Activated CD8-positive, alpha-beta memory T cell treated with anti-CD3 and anti-CD28 coated beads, Interleukin-2, amount 50 U/mL, for 1 hour (primary cell): ENCODE data around the gene GDI1.

Experiments used
- DNase-seq: peaks from one replicate; pipeline ENCODE4 v3.0.0-alpha.2; 2020; ENCODE audit errors: extremely low read depth

The GDI1 gene

DNA sequence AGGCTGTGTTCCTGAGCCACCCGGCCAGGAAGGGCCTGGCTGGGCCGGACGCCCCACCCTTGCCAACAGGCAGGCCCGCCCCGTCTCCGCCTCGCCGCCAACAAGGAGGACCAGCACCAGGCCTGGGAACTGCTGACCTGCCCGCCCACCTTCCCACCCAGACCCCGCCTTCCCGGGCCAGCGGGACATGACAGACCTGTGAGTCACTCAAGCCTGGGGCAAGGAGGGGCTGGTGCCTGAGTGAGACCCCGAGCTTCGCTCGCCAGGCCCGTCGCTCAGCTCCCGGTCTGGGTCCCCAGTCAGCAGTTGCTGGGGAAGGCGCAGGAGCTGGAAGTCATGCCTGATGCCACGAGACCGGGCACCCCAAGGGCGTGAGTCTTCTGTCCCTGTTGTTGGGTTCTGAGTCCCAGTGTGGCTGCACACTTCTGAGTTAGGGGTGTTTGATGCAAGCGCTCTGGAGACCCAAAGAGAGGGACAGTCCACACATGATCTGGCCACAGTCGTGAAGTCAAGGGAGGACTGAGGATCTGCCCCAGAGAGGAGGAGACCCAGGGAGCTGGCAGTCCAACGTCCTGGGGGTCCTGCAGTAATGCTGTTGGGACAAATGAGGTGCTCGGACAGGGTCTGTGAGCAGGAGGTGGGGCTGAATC, 27.6 kb upstream of the GDI1 start, which contains the start of gene DNASE1L1:
Gene DNASE1L1, minus strand, starts transcription at position 33 of the 650 bp plus-strand sequence. CDS start 3,686 bp downstream, outside the sequence.
- no peak for DNase-seq

DNA sequence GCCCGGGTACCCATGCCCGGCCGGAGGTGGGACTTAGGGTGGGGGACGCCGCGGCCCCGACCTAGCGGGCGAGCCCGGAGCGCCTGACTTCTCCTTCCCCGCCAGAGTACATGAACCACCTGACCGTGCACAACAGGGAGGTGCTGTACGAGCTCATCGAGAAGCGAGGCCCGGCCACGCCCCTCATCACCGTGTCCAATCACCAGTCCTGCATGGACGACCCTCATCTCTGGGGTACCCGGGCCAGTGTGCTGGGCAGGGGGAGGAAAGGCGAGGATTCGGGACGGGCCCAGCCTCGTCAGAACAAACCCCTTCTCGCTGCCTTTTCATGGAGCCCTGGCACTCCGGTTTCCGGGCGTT, 25.0 kb upstream of the GDI1 start:
- no peak for DNase-seq

DNA sequence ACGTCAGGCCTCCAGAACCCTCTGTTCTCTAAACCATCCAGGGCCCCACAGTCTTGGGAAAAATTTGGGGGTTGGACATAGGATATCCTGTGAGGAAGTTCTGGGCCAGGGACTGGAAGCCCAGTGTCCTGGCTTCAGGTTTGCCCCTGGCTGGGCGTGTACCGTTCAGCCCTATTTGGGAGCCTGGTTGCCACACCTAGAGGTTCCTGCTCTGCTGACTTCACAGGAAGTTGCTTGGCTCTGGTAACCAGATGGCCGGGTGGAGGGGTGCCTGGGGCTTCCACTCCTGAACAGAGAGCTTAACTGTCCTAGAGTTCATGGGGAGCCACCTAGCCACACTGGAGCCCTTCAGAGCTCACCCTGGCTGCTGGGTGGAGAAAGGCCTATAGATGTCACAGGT, 24.5 kb upstream of the GDI1 start:
- no peak for DNase-seq

DNA sequence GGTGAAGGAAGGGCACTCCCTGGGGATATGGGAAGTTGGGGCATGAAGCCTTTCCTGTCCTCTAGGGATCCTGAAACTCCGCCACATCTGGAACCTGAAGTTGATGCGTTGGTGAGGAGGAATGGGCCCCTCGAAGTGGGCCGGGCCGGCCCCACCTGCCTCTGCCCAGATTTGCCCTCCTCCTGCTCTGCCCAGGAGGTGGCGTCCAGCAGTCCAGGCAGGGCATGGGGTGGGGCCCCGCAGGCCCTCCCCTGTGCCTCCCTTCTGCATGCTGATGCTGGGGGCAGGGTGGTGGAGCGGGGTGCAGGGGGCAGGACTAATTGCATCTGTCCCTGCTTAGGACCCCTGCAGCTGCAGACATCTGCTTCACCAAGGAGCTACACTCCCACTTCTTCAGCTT, 23.8 kb upstream of the GDI1 start:
- DNase-seq: no peak

DNA sequence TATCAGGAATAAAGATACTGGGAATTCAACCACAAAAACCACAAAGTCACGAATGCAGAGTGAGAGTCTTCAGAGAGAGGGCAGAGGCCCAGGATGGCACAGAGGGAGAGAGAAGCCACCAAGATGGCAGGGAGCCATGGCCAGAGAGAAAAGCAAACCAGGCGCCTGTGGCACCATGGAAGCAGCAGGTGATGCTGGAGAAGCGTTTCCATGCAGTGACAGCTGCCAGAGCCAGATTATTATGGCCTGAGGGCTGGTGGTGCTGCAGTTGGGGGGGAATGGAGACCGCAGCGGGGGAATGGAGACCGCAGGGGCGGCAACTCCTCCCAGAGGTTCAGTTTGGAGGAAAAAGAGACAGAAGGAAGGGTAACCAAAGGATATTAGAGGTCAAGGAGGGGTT, 19.8 kb upstream of the GDI1 start:
- no peak for DNase-seq

DNA sequence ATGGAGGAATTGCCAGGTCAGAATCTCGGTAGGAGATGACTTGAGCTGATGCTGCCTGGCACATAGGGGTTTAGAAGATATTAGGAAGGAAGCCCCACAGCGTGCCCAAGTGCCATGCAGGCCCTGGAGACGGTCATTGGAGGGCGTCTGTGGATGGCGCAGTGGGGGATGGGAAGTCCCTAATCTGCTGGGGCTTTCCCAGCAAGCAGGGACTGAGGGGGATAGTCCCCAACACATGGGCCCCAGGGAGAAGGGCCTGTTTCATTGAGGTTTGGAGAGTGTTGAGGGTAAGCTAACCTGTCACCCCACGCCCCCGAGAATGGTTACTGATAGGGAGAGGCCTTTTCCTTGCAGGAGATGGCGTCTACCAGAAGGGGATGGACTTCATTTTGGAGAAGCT, 17.8 kb upstream of the GDI1 start:
- DNase-seq: no peak

DNA sequence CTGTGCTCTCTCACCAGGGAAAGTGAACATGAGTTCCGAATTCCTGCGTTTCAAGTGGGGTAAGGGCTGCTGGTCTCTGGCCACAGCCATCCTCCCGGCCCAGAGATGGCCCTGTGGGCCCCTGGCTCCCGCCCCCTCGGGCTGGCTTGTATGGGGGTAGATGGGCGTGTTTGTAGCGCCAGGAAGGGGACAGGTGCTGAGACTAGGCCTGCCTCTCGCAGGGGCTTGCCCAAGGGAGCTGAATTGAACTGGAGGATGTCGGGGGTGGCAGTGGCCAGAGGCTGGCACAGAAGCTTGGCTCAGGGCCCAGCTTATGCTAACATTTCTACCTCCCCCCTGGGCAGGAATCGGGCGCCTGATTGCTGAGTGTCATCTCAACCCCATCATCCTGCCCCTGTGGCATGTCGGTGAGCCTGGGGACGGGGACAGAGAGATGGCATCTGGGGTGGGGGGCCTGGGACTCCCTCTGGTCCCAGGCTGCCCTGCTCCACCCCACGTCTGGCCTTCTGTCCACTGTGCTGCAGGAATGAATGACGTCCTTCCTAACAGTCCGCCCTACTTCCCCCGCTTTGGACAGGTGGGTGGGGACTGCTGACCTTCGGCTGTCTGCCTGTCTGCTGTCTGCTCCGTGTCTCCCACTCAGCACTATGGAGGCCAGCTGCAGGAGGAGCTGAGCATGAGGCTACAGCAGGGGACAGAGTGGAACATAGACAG, 17.1 kb upstream of the GDI1 start:
- DNase-seq: no peak

DNA sequence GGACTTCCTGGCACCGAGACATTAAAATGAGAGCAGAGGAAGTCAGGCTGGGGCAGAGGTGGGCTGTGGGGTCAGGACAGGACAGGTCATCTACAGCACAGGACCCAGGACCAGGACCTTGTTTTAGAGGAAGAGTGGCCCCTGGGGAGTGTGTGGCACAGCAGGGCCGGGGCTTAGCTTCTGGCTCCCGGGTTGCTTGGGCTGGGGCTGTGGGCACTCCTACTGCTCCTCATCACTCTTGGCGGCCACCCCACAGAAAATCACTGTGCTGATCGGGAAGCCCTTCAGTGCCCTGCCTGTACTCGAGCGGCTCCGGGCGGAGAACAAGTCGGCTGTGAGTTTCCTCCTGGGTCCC, 16.6 kb upstream of the GDI1 start:
- no peak for DNase-seq

DNA sequence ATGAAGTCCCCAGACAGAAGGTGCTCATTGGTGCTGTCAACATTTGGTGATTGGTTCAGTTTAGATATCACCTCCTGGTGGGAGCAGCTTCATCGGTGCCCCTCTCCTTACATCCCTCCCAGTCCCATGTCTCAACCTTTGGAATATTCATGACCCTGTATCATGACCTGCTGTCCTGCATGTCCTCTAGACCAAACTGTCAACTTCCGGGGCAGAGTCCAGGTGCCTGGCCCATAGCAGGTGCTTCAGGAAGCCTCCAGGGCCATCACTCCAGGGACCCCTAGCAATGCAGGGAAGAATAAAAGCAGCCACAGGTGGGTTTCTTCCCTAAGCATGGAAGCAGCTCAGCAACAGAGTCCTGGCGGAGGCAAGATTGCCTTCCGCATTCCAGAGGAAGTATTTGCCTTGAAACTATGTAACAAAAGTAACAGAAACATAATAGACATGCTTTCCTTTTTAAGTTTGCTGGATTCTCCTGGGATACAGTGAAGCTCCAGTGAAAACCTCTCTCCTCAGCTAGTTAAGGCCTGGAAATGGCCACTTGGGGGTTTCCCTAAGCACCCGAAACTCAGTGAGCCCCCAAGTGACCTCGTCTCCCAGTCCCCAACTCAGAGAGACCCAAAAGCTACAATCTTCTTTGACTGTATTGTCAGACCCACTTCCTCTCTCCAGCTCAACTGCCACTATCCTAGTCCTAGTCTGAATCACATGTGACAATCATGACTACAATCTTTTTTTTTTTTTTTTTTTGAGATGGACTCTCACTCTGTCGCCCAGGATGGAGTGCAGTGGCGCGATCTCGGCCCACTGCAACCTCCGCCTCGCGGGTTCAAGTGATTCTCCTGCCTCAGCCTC, 9.8 kb upstream of the GDI1 start:
- DNase-seq: no peak

DNA sequence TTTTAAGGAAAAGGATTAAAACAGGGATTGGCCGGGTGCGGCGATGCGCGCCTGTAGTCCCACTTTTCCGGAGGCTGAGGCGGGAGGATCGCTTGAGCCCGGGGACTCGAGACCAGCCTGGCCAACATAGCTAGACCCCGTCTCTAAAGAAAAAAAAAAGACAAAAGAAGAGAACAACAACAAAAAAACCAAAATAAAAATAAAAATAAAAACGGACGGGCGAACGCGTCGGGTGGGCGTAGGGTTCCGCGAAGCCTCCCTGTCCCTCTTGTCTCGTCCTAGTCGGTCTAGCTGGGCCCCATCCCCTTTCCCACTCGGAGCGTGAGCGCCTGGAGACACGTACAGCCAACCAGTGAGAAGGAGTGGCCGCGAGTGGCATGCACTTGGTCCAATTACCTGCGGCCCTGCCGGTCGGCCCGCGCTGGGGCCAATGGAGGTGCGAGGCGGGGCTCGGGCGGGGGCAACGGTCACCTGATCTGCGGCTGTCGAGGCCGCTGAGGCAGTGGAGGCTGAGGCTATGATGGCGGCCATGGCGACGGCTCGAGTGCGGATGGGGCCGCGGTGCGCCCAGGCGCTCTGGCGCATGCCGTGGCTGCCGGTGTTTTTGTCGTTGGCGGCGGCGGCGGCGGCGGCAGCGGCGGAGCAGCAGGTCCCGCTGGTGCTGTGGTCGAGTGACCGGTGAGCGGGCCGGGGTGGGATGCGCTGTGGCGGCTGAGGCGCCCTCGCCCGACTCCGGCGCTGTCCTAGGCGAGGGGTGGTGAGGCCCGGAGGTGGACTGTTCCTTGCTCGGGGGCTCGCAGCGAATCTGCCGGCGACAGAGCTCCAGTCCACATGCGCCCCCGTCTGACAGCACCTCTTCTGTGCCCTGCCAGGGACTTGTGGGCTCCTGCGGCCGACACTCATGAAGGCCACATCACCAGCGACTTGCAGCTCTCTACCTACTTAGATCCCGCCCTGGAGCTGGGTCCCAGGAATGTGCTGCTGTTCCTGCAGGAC, 8.5 kb upstream of the GDI1 start, which contains the start of gene ATP6AP1:
Gene ATP6AP1, plus strand, starts transcription at position 502 of the 996 bp plus-strand sequence. Its CDS starts 16 bp downstream, at position 518.
- peak; percentile 68 for DNase-seq

DNA sequence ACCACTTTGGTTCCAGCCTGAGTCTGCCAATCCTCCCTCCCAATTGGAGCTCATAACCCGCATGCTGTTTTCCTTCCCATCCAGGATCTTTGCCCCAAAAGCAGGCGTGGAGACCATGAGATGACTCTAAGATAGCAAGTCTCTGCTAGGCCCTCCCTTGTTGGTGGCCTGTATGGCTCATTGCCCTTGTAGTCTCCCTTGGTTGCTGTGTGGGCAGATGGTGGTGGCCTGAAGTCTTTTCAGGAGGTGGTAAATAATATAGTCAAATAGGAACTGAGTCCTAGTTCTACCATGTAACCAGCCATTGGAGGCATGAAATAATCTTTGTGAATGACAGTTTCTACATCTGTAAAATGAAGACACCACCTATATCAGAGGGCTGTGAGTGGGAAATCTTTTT, 7.2 kb upstream of the GDI1 start:
- DNase-seq: no peak

DNA sequence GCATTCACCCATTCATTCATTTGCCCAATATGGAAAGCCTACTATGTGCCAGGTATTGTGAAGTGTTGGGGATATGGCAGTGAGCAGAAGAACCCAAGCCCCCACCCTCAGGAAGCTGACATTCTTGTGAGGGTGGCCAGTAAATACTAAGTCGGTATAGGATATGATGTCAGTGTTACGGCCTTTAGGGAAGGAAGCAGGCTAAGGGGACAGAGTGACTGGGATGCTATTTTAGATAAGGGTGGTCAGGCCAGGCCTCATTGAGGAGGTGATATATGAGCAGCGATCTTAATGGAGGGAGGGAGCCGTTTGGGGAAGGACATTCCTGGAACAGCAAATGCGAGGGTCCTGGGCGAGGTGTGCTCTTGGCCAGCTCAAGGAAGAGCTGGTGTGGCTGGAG, 6.5 kb upstream of the GDI1 start:
- DNase-seq: no peak

DNA sequence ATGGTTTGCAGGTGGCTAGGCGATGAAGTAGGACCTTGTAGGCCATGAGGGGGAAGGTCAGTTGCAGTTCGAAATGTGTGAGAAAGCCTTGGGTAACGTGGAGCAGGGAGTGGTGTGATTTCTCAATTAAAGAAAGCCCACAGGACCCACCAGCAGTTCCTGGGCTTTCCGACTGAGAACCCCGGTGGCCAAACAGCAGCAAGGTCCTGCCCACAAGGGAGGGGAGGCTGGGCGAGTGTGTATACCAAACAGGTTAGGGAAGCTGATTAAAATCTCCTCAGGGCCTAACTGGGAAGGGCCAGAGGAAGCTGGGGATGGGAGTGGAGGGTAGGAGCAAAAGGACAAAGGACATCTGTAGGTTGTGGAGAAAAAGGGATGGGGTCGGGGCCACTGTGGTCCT, 6.0 kb upstream of the GDI1 start:
- DNase-seq: no peak

DNA sequence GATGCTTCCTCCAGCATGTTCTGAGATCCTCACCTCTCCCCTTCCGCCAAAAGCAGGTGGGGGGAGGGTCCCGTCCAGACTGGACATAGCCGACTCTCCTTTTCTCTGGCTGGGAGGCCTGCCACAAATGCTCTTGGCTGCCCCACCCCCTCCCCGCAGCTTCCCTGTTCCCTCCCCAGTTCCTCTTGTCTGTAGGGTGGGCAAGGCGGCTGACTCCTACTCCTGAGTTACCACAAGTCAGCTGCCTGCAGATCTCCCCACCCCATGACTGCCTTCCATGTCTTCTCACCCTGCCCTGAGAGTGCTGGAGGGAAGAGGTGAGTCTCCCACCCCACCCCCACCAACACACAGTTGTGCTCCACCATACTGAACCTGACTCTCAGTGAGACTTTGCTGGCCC, 5.6 kb upstream of the GDI1 start:
- DNase-seq: no peak

DNA sequence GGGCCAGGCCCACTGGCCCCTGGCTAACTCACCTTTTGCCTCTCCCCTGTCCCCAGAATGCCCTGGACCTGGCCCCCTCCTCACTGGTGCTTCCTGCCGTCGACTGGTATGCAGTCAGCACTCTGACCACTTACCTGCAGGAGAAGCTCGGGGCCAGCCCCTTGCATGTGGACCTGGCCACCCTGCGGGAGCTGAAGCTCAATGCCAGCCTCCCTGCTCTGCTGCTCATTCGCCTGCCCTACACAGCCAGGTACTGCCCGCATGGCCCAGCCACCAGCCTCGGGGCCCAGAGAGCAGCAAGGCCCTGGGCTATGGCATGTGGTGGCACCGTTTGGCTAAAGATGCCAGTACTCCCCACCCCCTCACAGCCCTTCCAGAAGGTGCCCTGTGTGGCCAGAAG, 4.7 kb upstream of the GDI1 start:
- DNase-seq: no peak

DNA sequence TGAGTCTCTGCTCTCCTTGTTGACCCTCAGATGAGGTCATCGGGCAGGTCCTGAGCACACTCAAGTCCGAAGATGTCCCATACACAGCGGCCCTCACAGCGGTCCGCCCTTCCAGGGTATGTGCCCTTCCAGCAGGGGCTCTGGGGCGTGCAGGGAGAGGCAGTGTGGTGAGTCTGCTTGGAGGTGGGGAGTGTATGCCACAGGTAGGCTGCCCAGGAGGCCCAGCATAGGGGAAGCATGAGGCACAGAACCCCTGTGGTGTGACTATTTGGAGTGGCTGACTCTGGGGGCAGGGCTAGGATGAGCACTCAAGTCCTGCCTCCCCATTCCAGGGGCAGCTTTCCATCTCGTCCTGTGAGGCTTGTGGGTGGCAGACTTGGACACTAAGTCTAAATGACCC, 3.3 kb upstream of the GDI1 start:
- no peak for DNase-seq

DNA sequence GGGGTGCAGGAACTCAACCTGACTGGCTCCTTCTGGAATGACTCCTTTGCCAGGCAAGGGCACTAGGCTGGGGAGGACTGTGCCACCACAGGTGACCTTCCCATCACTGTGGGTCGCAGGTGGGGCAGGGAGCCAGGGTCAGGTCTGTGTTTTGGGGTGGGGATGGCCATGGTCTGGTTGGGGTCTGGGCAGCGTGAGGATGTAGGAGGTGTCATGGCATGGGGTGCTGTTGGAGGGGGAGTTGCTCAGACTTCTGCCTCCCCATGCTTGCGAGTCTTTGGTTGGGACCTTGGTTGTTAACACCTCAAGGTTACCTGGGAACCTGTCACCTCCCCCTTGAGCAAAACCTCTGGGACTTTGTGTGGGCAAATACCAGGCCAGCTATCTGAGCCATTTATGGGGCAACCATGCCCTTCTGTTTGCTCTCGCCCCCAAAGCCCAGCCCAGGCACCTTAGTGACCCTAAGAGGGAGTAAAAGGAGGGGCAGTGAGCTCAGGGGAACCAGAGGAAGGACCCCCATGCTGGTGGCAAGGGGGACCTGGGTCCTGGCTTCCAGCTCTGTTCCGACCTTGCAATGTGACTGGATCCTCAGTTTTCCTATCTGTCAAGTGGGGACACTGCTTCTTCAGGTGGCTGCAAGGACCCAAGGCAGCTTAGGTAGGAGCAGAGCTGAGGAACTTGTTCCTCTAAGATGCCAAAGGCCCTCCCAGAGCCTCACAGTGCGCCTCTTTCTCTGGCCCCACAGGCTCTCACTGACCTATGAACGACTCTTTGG, 2.4 kb upstream of the GDI1 start:
- no peak for DNase-seq

DNA sequence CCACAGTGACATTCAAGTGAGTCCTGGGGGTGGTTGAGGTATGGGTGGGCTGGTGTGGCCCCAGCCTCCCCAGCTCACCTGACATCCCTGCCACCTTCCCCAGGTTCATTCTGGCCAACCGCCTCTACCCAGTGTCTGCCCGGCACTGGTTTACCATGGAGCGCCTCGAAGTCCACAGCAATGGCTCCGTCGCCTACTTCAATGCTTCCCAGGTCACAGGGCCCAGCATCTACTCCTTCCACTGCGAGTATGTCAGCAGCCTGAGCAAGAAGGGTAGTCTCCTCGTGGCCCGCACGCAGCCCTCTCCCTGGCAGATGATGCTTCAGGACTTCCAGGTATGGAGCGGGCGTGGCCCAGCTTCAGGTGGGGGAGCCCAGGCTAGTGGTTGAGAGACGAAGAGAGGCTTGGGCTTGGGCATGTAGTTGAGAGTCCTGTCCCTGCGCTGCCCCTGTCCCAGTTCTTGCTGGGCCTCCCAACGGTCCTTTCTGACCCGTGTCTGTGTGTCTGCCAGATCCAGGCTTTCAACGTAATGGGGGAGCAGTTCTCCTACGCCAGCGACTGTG, 1.7 kb upstream of the GDI1 start:
- no peak for DNase-seq

DNA sequence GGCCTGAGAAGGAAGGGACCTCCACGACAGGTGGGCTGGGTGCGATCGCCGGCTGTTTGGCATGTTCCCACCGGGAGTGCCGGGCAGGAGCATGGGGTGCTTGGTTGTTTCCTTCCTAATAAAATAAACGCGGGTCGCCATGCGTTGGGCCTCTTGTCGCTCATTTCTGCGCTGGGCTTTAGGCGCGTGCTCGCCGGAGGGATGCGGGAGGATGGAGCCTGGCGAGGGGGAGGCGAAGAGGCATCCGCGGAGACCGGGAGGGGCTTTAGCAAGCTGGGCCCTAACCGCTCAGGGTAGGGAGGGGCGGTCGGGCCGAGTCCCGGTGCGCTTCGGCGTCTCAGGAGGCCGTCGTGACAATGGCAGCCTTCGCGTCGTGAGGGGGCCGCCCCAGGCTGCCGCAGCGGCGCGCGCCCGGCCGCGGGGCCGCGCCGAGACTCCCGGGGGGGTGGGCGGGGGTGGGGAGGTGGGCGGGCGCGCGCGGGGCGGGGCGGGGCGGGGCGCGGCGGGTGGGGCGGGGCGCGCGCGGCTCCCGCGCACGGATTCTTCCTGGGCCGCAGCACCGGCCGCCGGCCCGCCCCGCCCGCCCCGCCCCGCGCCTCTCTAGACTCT, 476 bp upstream of the GDI1 start:
- DNase-seq: no peak
